T-helper 2 cell treated with Interferon-gamma antibody and Interleukin-4, amounts not matched to agents 5 μg/mL and 100 μg/mL, for 36 hours (primary cell): ENCODE results near the gene ATF5.
"Not testable (repeated sequence)": the region's sequence is repeated elsewhere in the genome, so short reads cannot be mapped to it uniquely, and the experiment has no call there.

Source experiments
- DNase-seq: peaks from one replicate; pipeline ENCODE4 v3.0.0; 2021; ENCODE audit warnings: low spot score
- H3K27ac Mint-ChIP-seq: one replicate; pipeline ENCODE4 v1.8.0; 2021; ENCODE audit warnings: mild to moderate bottlenecking, mixed read lengths
- H3K27me3 Mint-ChIP-seq: one replicate; pipeline ENCODE4 v1.8.0; 2021; ENCODE audit warnings: low read depth, mixed read lengths
- H3K36me3 Mint-ChIP-seq: one replicate; pipeline ENCODE4 v1.8.0; 2021; ENCODE audit warnings: low read depth, mixed read lengths
- H3K4me1 Mint-ChIP-seq: one replicate; pipeline ENCODE4 v1.8.0; 2021; ENCODE audit warnings: low read depth, mixed read lengths
- H3K4me3 Mint-ChIP-seq: one replicate; pipeline ENCODE4 v1.8.0; 2022; ENCODE audit warnings: mild to moderate bottlenecking, moderate library complexity, mixed read lengths
- H3K9me3 Mint-ChIP-seq: one replicate; pipeline ENCODE4 v1.8.0; 2021; ENCODE audit warnings: mixed read lengths

ATF5 gene

DNA sequence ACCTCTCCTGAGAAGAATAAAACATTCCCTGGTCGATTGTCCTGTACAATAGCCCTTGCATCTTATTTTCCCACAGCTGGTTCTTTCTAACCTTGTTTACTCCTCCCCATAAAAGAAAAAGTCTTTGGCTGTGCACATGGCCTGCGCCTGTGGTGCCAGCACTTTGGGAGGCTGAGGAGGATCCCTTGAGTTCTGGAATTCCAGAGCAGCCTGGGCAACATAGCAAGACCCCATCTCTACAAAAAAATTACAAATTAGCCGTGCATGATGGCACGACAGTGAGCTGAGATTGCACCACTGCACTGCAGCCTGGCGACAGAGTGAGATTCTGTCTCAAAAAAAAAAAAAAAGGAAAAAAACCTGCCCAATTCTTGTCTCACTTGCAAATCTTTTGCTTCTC is 7.5 kb downstream of the ATF5 start:
- no peak for DNase-seq
- peaks cover 8% of the 10 kb centered on the region for H3K36me3 Mint-ChIP-seq
- H3K9me3 Mint-ChIP-seq, result no peaks in the 10 kb centered on the region
- peaks cover 7% of the 10 kb centered on the region for H3K27me3 Mint-ChIP-seq
- H3K4me1 Mint-ChIP-seq, result peaks cover 13% of the 10 kb centered on the region
- no peak overlapping the region for H3K4me3 Mint-ChIP-seq
- no peak overlapping the region for H3K27ac Mint-ChIP-seq

DNA sequence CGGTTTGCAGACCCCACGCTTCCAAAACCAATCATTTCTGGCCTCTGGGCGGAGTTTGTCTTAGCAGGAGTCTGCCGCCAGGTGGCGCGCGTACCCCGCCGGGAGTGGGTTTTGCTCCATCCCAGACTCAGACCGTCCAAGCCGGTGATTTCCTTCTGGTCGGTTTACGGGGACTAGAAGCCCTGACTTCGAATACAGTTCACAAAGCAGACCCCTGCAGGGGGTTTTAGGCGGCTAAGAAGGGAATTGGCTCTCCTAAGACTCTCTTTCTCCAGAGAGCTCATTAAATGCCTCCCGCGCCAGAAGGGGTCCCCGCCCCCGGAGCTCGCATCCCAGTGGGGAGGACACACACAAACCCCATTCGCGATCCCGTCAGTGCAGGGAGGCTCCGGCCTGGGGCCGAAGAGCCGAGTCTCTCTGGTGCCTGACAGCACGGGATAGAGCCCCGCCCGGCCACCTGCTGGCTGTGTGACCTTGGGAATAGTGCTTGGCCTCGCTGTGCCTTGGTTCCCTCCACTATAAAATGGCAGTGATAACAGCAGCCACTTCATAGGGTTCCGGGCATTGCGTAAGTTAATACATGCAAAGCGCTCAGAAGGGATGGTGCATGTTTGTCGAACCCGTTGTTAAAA is 8.9 kb downstream of the ATF5 start:
- peak; percentile 73 for DNase-seq
- Mint-ChIP-seq H3K36me3 (peaks cover 4% of the 10 kb centered on the region), H3K4me3 (no peak overlapping the region), H3K27me3 (peaks cover 7% of the 10 kb centered on the region), H3K9me3 (no peaks in the 10 kb centered on the region), H3K4me1 (peaks cover 6% of the 10 kb centered on the region), H3K27ac (no peak overlapping the region)

DNA sequence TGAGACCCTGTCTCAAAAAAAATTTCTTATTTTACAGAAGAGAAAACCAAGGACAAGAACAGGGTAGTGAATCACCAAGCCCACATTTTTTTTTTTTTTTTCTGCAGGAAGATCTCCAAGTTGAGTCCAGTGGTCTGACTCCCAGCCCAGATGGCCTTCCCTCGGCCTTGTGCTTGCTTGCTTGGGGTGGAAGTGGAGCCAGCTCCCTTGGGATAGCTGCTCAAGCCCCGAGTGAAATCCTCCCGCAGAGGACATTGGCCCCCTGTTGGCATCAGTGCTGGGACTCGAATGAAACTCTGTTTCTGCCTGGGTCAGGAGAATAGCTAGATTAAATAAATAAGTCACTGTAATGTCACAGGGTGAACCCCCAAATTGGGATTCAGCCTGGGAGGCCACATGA is 9.7 kb downstream of the ATF5 start:
- Mint-ChIP-seq H3K4me3 (no peak overlapping the region), H3K27ac (no peak overlapping the region), H3K4me1 (peaks cover 2% of the 10 kb centered on the region), H3K9me3 (no peaks in the 10 kb centered on the region), H3K27me3 (peaks cover 7% of the 10 kb centered on the region), H3K36me3 (no peaks in the 10 kb centered on the region)
- DNase-seq, result no peak

DNA sequence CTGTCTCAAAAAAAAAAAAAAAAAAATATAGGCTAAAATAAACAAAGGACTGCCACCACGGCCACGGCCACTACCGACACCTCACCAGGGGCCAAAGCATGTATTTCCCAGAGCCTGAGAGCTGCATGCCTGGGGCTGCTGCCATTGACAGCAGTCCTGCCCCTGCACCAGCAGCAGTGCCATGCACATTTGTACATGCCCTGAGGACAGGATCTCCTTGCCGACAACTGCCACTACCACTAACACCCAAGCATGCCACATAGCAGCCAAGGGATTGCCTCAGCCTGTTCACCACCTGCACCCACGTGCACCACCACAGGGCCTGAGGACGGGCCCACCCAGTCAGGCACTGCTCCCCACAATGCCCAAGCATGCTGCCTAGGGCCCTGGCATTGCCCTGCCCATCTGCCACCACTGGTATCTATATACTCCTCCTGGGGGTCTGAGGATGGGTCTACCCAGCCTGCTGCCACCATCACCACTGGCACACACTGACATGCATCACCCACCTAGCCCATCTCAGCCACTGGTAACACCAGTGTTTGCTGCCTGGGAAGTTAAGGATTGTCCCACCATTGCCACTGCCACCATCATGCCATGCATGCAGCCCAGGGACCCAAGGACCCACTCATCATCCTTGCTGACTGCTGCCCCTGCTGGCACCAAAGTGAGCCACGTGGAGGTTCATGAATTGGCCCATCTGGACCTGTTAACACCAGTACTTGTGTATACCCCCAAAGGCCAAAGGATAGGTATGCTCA is 10.9 kb downstream of the ATF5 start:
- peaks cover 3% of the 10 kb centered on the region for H3K4me1 Mint-ChIP-seq
- H3K27ac Mint-ChIP-seq, result no peak overlapping the region
- H3K36me3 Mint-ChIP-seq, result no peaks in the 10 kb centered on the region
- no peaks in the 10 kb centered on the region for H3K9me3 Mint-ChIP-seq
- peaks cover 7% of the 10 kb centered on the region for H3K27me3 Mint-ChIP-seq
- no peak for DNase-seq
- H3K4me3 Mint-ChIP-seq, result no peak overlapping the region

DNA sequence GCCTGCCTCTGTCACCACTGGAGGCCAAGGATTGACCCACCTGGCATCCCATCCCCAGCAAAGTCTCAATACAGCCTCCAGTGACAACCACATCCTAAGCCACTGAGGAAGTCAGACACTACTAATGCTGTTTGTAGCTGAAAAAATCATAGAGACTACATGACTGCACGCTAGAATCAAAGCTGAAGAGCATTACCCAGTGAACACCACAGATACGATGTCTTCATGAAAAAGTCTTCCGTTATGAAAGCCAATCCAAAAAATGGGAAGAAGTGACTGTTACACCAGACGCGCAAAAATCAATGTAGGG is 11.4 kb downstream of the ATF5 start:
- peaks cover 7% of the 10 kb centered on the region for H3K27me3 Mint-ChIP-seq
- no peaks in the 10 kb centered on the region for H3K36me3 Mint-ChIP-seq
- H3K27ac Mint-ChIP-seq, result no peak overlapping the region
- peaks cover 3% of the 10 kb centered on the region for H3K4me1 Mint-ChIP-seq
- no peaks in the 10 kb centered on the region for H3K9me3 Mint-ChIP-seq
- DNase-seq, result no peak
- no peak overlapping the region for H3K4me3 Mint-ChIP-seq

DNA sequence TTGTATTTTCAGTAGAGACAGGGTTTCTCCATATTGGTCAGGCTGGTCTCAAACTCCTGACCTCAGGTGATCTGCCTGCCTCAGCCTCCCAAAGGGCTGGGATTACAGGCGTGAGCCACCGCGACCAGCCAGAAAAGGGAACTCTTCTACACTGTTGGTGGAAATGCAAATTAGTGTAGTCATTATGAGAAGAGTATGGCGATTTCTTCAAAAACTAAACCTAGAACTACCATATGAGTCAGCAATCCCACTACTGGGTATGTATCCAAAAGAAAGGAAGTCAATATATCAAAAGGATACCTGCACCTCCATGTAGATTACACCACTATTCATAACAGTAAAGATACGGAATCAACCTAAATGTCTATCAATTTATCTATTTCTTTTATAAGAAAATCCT is 15.6 kb downstream of the ATF5 start:
- not testable (repeated sequence) for H3K27me3 Mint-ChIP-seq, H3K4me1 Mint-ChIP-seq, H3K27ac Mint-ChIP-seq

DNA sequence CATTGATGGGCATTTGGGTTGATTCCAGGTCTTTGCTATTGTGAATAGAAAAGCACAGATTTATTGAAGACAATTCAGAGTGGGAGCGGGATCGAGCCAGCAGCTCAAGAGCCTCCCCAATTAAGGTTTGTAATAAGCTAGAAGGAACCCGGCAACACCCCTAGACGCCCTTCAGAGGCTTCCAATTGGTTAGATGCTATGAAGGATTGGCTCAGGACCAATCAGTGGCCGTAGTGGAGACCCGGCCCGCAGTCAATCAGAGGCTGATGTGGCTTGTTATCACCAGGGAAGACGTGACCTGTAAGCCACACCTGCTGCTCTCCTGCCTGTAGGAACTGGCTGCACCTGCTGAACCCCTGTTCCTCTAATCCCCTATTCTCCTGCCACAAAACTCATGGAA is 17.4 kb downstream of the ATF5 start:
- no peak for DNase-seq
- Mint-ChIP-seq H3K4me3 (no peak overlapping the region), H3K27ac (no peak overlapping the region), H3K9me3 (no peaks in the 10 kb centered on the region), H3K36me3 (no peaks in the 10 kb centered on the region), H3K4me1 (peaks cover 3% of the 10 kb centered on the region), H3K27me3 (no peaks in the 10 kb centered on the region)

More for the DNA sequence above, 15.6 kb downstream of the ATF5 start:
- H3K36me3 Mint-ChIP-seq, H3K9me3 Mint-ChIP-seq, DNase-seq, H3K4me3 Mint-ChIP-seq: not testable (repeated sequence)

DNA sequence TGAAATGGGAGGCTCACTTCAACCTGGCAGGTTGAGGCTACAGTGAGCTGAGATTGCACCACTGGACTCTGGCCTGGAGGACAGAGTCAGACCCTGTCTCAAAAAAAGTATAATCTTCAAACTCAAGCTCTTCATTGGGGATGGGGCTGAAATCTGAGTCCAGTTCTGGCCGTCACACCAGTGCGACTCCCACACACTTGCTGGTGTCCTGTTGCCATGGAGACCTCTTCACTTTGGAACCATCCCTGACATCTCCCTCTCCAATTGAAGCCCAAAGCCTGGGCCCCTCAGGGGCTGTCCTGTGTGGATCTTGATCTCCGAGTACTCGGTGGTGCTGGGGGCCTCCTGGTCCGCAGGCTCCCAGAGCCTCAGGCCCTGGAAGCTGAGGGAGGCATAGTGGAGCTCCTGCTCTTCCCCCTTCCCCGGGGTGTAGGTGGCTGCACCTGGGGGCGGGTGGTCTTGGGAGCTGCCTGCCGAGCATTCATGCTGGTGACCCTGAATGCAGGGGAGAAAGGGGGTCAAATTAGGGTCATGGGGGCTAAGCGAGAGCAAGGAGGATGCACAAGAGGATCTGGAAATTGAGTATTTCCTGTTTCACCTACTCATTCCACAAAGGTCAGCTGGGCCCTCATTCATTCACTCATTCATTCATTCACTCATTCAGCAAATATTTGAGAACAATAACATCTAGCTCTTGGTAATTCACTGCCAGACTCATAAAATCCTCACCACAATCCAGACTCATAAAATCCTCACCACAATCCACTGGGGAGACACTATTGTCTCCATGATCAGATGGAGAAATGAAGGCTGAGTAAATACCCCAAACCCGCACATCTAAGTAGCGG is 21.0 kb downstream of the ATF5 start:
- H3K4me1 Mint-ChIP-seq, result peaks cover 2% of the 10 kb centered on the region
- H3K9me3 Mint-ChIP-seq, result no peaks in the 10 kb centered on the region
- no peak overlapping the region for H3K4me3 Mint-ChIP-seq
- no peak overlapping the region for H3K27ac Mint-ChIP-seq
- DNase-seq, result no peak
- no peaks in the 10 kb centered on the region for H3K36me3 Mint-ChIP-seq
- peaks cover 5% of the 10 kb centered on the region for H3K27me3 Mint-ChIP-seq

DNA sequence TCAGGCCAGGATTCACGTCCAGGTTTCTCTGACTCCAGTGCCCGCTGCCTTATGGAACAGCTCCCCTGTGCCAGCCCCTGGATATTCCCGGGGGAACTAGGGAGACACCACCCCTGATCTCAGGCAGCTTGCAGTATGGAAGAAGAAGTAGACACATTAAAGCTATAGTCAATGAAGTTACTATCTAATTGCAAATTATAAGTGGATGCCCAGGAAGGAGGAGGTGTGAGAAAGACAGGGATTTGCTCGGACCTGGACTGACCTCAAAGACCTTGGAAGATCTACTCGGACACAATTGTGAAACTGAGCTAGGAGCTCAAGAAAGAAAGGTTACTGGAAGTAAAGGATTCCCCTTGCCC is 21.6 kb downstream of the ATF5 start:
- no peak for DNase-seq
- H3K4me1 Mint-ChIP-seq, result peaks cover 2% of the 10 kb centered on the region
- H3K4me3 Mint-ChIP-seq, result no peak overlapping the region
- H3K27me3 Mint-ChIP-seq, result peaks cover 5% of the 10 kb centered on the region
- no peak overlapping the region for H3K27ac Mint-ChIP-seq
- H3K9me3 Mint-ChIP-seq, result no peaks in the 10 kb centered on the region
- no peaks in the 10 kb centered on the region for H3K36me3 Mint-ChIP-seq

DNA sequence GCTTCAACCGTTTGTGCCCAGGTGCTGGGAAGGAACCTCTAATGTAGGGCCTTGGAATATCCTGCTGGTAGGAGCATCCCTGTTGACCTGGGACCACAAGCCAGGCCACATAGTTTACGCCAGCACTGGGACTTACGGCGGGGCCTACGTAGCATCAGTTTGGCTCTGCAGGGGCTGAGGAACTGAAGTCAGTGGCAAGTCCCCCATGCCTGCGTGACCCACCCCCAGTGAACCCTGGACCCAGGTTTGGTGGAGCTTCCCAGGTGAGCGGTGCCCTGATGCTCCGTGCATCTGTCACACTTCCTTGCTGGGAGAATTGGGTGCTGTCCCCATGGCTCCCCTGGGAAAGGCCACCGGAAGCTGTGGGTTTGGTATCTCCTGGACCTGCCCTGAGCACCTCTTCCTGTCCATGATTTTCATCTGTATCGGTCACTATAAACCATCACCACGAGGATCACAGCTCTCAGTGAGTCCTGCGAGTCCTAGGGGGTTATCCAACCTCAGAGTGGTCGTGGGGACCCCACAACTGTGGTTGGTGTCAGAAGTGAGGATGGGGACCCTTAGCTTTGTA is 22.0 kb downstream of the ATF5 start:
- DNase-seq, result no peak
- peaks cover 5% of the 10 kb centered on the region for H3K27me3 Mint-ChIP-seq
- H3K27ac Mint-ChIP-seq, result no peak overlapping the region
- H3K4me1 Mint-ChIP-seq, result peaks cover 2% of the 10 kb centered on the region
- H3K4me3 Mint-ChIP-seq, result no peak overlapping the region
- no peaks in the 10 kb centered on the region for H3K9me3 Mint-ChIP-seq
- H3K36me3 Mint-ChIP-seq, result no peaks in the 10 kb centered on the region

DNA sequence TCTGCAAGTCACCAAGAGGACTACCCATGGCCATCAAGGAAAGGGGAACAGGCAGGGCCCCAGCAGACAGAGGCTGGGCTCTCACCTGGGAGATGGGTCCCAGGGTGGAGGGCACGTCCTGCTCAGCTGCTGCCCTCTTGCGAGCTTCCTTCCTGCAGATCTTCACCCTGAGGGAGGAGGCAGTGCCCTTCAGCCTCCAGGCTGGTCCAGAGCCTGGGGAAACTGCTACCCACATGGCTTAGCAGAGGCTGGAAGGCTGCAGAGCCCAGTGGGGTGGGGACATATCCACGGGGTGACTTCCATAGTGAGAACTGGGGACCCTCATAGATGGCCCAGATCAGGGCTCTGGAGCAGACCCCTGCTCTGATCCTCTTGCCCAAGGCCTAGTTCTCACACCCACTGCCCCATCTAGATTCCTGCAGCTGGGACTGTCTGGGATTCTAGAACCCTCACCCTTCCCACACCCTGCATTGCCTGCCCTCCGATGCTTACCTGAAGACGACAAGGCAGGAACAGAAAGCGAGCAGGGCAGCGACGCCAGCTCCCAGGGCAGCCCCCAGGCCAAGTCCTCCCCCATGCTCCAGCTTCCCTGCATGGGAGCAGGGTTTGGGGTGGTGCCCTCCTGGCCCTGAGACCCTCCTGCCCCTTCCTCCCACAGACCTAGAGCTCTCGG is 22.9 kb downstream of the ATF5 start:
- H3K4me1 Mint-ChIP-seq, result peaks cover 2% of the 10 kb centered on the region
- H3K27ac Mint-ChIP-seq, result no peak overlapping the region
- no peaks in the 10 kb centered on the region for H3K36me3 Mint-ChIP-seq
- no peak for DNase-seq
- peaks cover 5% of the 10 kb centered on the region for H3K27me3 Mint-ChIP-seq
- H3K4me3 Mint-ChIP-seq, result no peak overlapping the region
- H3K9me3 Mint-ChIP-seq, result no peaks in the 10 kb centered on the region

DNA sequence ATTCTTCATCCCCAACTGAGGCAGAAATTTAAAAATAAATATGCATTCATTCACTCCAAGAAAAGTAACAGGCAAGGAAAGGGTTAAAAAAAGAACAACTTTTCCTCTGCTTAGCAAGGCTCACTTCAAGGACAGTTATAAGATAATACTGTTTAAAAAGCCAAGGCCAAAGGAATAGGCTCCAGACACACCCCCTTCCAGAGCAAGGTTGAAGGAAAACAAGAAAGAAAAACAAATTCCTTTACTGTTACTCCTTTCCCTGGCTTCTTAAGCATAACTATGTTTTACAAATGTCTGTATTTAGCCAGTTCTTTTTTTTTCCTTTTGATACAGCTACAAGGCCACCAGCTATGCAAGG is 23.5 kb downstream of the ATF5 start:
- peaks cover 2% of the 10 kb centered on the region for H3K4me1 Mint-ChIP-seq

DNA sequence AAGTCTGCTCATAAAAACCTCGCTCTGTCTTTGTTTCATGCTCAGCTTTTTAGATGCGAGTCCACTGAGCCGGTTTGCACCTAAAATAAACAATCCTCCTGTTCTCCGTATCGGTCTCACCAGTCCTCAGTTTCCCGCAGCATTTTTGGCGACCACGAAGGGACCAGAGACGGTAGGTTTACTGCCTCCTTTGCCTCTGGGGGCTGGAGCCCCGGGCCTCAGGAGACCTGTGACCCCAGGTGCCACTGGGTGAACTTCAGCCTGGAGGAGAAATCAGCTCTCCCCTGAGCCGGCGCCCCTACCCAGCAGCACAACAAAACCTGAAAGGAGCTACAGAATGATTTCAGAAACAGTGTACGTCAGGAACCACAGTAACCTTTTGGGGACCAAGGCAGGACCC is 23.9 kb downstream of the ATF5 start:
- no peaks in the 10 kb centered on the region for H3K9me3 Mint-ChIP-seq
- H3K27me3 Mint-ChIP-seq, result peaks cover 5% of the 10 kb centered on the region
- no peaks in the 10 kb centered on the region for H3K36me3 Mint-ChIP-seq
- H3K4me1 Mint-ChIP-seq, result peaks cover 2% of the 10 kb centered on the region
- no peak for DNase-seq
- no peak overlapping the region for H3K27ac Mint-ChIP-seq
- no peak overlapping the region for H3K4me3 Mint-ChIP-seq

More for the DNA sequence above, 23.5 kb downstream of the ATF5 start:
- Mint-ChIP-seq H3K27me3 (peaks cover 5% of the 10 kb centered on the region), H3K27ac (no peak overlapping the region), H3K36me3 (no peaks in the 10 kb centered on the region), H3K9me3 (no peaks in the 10 kb centered on the region), H3K4me3 (no peak overlapping the region)
- no peak for DNase-seq

DNA sequence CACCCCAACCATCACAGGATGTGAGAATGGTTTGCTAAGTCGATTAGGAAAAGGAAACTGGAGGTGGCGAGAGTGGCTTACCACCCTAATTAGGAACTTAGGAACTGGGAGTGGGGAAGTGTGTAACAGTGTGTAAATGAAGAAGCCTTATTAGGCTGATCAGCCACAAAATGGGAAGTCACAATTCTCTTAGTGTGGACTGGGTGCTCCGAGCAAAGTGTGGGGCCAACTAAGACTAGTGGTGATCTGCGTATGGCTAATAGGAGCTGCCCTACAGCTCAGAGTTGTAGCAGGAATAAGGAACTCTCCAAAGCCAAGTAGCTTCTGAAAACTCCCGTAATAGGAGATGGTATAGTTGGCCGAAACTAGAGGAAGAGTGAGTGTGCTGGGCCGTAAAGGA is 24.4 kb downstream of the ATF5 start:
- H3K9me3 Mint-ChIP-seq, result no peaks in the 10 kb centered on the region
- no peak overlapping the region for H3K27ac Mint-ChIP-seq
- peaks cover 2% of the 10 kb centered on the region for H3K4me1 Mint-ChIP-seq
- H3K4me3 Mint-ChIP-seq, result no peak overlapping the region
- no peaks in the 10 kb centered on the region for H3K36me3 Mint-ChIP-seq
- H3K27me3 Mint-ChIP-seq, result peaks cover 5% of the 10 kb centered on the region
- DNase-seq, result no peak
